Measurements from ENCODE around the gene MBD2. TPM values are rescaled to one million over a fixed set of nuclear protein-coding genes. Genes with fewer than 3 reads are reported as not detected.

The MBD2 gene
- total RNA-seq, 3 donors from 2014 or later (not counting 1 experiment from before 2014, with no cell fraction given): 74.8 to 107 (median 92.3) TPM

DNA sequence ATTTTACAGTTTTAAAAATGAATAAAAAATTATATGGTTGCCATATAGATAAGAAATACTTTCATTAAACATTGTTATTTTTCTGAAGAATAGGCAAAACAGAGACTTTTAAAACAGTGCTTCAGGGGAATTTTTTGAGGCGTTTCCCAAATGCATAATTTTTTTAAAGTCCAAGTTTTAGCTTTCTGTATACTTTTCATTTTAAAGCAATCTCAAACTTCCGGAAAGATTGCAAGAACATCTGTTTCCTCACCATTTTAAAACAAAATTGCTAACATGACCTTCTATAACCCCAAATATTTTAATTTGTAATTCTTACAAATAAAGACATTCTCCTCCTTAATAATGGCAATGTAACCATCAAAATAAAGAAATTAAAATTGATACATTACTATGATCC, 15.1 kb upstream of the MBD2 start:
- Mint-ChIP-seq H3K4me1 (no peaks in the 10 kb centered on the region), H3K27ac (no peak overlapping the region), H3K4me3 (no peak overlapping the region), H3K27me3 (ENCODE audit: low read depth in 2 of 2) (peaks cover 13 to 35% of the 10 kb centered on the region in 2 donors), H3K36me3 (no peaks in the 10 kb centered on the region), H3K9me3 (no peaks in the 10 kb centered on the region)
- TF ChIP-seq, protein P1, sequence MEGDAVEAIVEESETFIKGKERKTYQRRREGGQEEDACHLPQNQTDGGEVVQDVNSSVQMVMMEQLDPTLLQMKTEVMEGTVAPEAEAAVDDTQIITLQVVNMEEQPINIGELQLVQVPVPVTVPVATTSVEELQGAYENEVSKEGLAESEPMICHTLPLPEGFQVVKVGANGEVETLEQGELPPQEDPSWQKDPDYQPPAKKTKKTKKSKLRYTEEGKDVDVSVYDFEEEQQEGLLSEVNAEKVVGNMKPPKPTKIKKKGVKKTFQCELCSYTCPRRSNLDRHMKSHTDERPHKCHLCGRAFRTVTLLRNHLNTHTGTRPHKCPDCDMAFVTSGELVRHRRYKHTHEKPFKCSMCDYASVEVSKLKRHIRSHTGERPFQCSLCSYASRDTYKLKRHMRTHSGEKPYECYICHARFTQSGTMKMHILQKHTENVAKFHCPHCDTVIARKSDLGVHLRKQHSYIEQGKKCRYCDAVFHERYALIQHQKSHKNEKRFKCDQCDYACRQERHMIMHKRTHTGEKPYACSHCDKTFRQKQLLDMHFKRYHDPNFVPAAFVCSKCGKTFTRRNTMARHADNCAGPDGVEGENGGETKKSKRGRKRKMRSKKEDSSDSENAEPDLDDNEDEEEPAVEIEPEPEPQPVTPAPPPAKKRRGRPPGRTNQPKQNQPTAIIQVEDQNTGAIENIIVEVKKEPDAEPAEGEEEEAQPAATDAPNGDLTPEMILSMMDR (IDR thresholded peaks at IDR 0.05): no peak
- no peaks in the 10 kb centered on the region for H3K27me3 ChIP-seq (ENCODE audit: control insufficient read depth, insufficient read depth, low read length)
- no peaks in the 10 kb centered on the region for H3K9me3 ChIP-seq (ENCODE audit: control insufficient read depth, insufficient read depth, low read length)
- DNase-seq: no peak
- no peak overlapping the region for H3K27ac ChIP-seq (ENCODE audit: low read length)
- H3K4me3 ChIP-seq (ENCODE audit: low read length): no peak overlapping the region
- WGBS (ENCODE audit: insufficient coverage): 46% methylated on average over 2 of the region's 2 CpGs
- peaks cover 4% of the 10 kb centered on the region for H3K4me1 ChIP-seq (ENCODE audit: control insufficient read depth, insufficient read depth, low read length)
- intact Hi-C loops (cut with micrococcal nuclease): no loop called here
- no peak for ATAC-seq
- H3K36me3 ChIP-seq (ENCODE audit: control insufficient read depth, insufficient read depth, low read length): no peaks in the 10 kb centered on the region

DNA sequence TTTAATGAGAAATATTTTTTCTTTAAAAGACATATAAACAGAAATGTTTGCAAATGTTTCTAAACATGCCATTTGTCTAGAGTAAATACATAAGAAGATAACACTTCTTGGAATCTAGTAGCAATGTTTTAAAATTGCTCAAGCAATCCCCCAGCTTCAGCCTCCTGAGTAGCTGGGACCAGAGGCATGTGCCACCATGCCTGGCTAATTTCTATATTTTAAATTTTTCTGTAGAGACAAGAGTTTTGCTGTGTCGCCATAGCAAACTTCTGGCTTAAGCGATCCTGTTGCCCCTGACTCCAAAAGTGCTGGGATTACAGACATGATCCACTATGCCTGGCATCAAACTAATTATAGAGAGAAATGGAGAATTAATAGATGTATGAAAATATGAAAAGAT, 14.6 kb upstream of the MBD2 start:
- H3K4me3 Mint-ChIP-seq: no peak overlapping the region
- H3K27me3 ChIP-seq (ENCODE audit: control insufficient read depth, insufficient read depth, low read length): no peaks in the 10 kb centered on the region
- DNase-seq (no peak), ATAC-seq (no peak)
- intact Hi-C loops (cut with micrococcal nuclease): no loop called here
- no peaks in the 10 kb centered on the region for H3K9me3 ChIP-seq (ENCODE audit: control insufficient read depth, insufficient read depth, low read length)
- H3K36me3 ChIP-seq (ENCODE audit: control insufficient read depth, insufficient read depth, low read length): no peaks in the 10 kb centered on the region
- WGBS (ENCODE audit: insufficient coverage): 70% methylated on average over 2 of the region's 2 CpGs
- no peaks in the 10 kb centered on the region for H3K9me3 Mint-ChIP-seq
- H3K4me1 Mint-ChIP-seq: no peaks in the 10 kb centered on the region
- H3K4me3 ChIP-seq (ENCODE audit: low read length): no peak overlapping the region
- TF ChIP-seq, protein P1 (IDR thresholded peaks at IDR 0.05): no peak
- H3K4me1 ChIP-seq (ENCODE audit: control insufficient read depth, insufficient read depth, low read length): peaks cover 4% of the 10 kb centered on the region
- peaks cover 17 to 40% of the 10 kb centered on the region in 2 donors for H3K27me3 Mint-ChIP-seq (ENCODE audit: low read depth in 2 of 2)
- no peak overlapping the region for H3K27ac Mint-ChIP-seq
- no peaks in the 10 kb centered on the region for H3K36me3 Mint-ChIP-seq
- H3K27ac ChIP-seq (ENCODE audit: low read length): no peak overlapping the region

DNA sequence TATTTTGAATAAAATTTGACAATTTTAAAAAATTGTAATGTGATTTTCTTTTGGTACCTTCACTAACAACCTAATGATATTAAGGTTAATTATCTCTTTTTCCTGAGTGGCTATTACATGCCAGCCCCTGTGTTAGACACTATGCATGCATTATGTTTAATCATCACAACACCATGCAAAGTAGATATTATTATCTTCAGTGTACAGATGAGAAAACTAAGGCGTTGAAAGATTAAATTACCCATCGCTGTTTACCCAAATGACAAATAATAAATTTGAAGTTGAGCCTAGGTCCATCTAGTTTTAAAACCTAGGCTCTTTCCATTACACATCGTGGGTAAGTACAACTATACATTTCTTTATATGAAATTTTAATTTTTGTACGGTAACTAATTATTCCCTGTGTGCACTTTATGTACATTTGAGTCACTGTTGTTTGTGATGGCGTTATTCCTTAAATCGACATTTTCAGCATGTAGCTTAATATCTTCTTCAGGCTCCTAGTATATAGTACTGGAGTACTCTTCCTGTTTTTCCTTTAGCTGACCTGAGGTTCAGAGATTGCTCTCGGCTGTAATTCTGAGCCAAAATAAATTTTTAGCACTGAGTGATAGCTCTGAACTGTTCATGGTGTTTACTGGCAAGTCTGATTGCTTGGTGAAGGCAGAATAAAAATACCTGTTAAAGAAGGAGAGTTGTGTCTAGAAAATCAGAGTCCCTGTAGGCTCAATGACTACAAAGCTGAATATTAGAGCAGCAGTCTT, 13.9 kb upstream of the MBD2 start:
- no peaks in the 10 kb centered on the region for H3K9me3 Mint-ChIP-seq
- ATAC-seq (no peak), DNase-seq (no peak)
- no peaks in the 10 kb centered on the region for H3K36me3 ChIP-seq (ENCODE audit: control insufficient read depth, insufficient read depth, low read length)
- no peaks in the 10 kb centered on the region for H3K36me3 Mint-ChIP-seq
- peaks cover 4% of the 10 kb centered on the region for H3K4me1 ChIP-seq (ENCODE audit: control insufficient read depth, insufficient read depth, low read length)
- H3K27ac ChIP-seq (ENCODE audit: low read length): no peak overlapping the region
- peaks cover 17 to 40% of the 10 kb centered on the region in 2 donors for H3K27me3 Mint-ChIP-seq (ENCODE audit: low read depth in 2 of 2)
- no peak overlapping the region for H3K27ac Mint-ChIP-seq
- TF ChIP-seq, protein P1 (IDR thresholded peaks at IDR 0.05): no peak
- H3K4me1 Mint-ChIP-seq: no peaks in the 10 kb centered on the region
- intact Hi-C loops (cut with micrococcal nuclease): no loop called here
- no peaks in the 10 kb centered on the region for H3K9me3 ChIP-seq (ENCODE audit: control insufficient read depth, insufficient read depth, low read length)
- 91% methylated on average over 5 of the region's 7 CpGs for WGBS (ENCODE audit: insufficient coverage)
- no peaks in the 10 kb centered on the region for H3K27me3 ChIP-seq (ENCODE audit: control insufficient read depth, insufficient read depth, low read length)
- no peak overlapping the region for H3K4me3 Mint-ChIP-seq
- H3K4me3 ChIP-seq (ENCODE audit: low read length): no peak overlapping the region

DNA sequence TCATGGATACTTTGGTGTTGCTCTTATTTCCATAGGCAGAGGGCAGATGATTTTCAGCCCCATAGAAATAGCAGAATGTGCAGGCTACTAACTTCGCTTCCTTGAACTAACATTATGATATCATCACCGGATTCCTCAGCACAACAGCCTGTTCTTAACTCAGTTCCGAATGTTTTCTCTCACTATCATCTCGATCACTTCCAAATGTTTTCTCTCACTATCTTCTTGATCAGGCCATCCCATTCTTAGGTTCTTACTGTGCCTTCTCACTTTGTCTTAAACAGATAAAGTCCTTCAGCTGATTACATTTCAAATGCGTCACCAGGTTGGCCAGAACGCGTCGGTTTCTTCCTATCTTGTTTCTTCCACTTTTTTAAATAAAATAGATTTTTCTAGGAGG, 11.4 kb upstream of the MBD2 start:
- H3K4me3 ChIP-seq (ENCODE audit: low read length): no peak overlapping the region
- H3K27me3 ChIP-seq (ENCODE audit: control insufficient read depth, insufficient read depth, low read length): no peaks in the 10 kb centered on the region
- H3K4me3 Mint-ChIP-seq: no peak overlapping the region
- H3K27ac Mint-ChIP-seq: no peak overlapping the region
- DNase-seq (no peak), ATAC-seq (no peak)
- WGBS (ENCODE audit: insufficient coverage): 95% methylated on average over 8 of the region's 8 CpGs
- no peak overlapping the region for H3K27ac ChIP-seq (ENCODE audit: low read length)
- no peaks in the 10 kb centered on the region for H3K4me1 Mint-ChIP-seq
- peaks cover under 1% of the 10 kb centered on the region for H3K4me1 ChIP-seq (ENCODE audit: control insufficient read depth, insufficient read depth, low read length)
- no peaks in the 10 kb centered on the region for H3K9me3 ChIP-seq (ENCODE audit: control insufficient read depth, insufficient read depth, low read length)
- H3K36me3 ChIP-seq (ENCODE audit: control insufficient read depth, insufficient read depth, low read length): no peaks in the 10 kb centered on the region
- intact Hi-C loops (cut with micrococcal nuclease): no loop called here
- TF ChIP-seq, protein P1 (IDR thresholded peaks at IDR 0.05): no peak
- peaks cover 17 to 40% of the 10 kb centered on the region in 2 donors for H3K27me3 Mint-ChIP-seq (ENCODE audit: low read depth in 2 of 2)
- H3K9me3 Mint-ChIP-seq: no peaks in the 10 kb centered on the region
- H3K36me3 Mint-ChIP-seq: no peaks in the 10 kb centered on the region

Data from natural killer cell (primary cell).